Nephron progenitor cell (in vitro differentiated cells): ENCODE measurements around the gene LRRFIP2.

Experiments used
- DNase-seq: peaks from one replicate; pipeline ENCODE4 v3.0.0; 2021
- H3K27ac Mint-ChIP-seq: 2 replicates; pipeline ENCODE4 v1.8.0; 2021; ENCODE audit warnings: mild to moderate bottlenecking, moderate library complexity, mixed read lengths
- H3K27me3 Mint-ChIP-seq: 2 replicates; pipeline ENCODE4 v1.8.0; 2021; ENCODE audit warnings: mild to moderate bottlenecking, low read depth, mixed read lengths; ENCODE audit not compliant: poor library complexity
- H3K36me3 Mint-ChIP-seq: 2 replicates; pipeline ENCODE4 v1.8.0; 2021; ENCODE audit warnings: low read depth, mixed read lengths
- H3K4me1 Mint-ChIP-seq: 2 replicates; pipeline ENCODE4 v1.8.0; 2021; ENCODE audit warnings: mixed read lengths
- H3K4me3 Mint-ChIP-seq: 2 replicates; pipeline ENCODE4 v1.8.0; 2021; ENCODE audit warnings: mild to moderate bottlenecking, moderate library complexity, mixed read lengths
- H3K9me3 Mint-ChIP-seq: 2 replicates; pipeline ENCODE4 v1.8.0; 2021; ENCODE audit warnings: mild to moderate bottlenecking, moderate library complexity, mixed read lengths
- CTCF ChIP-seq: fragments of 200-600 bp; sonication (generic); IDR thresholded peaks from 2 replicates; pipeline ENCODE4 v1.5.0; 2021; ENCODE audit warnings: antibody characterized with exemption

The LRRFIP2 gene

GRCh38 chr3:37086918-37087317, 87.5 kb downstream of the LRRFIP2 start:
- no peak overlapping the region for H3K27ac Mint-ChIP-seq

GRCh38 chr3:37082317-37082716, 92.1 kb downstream of the LRRFIP2 start:
- H3K27ac Mint-ChIP-seq: no peak overlapping the region
- no peak overlapping the region for H3K4me3 Mint-ChIP-seq
- H3K9me3 Mint-ChIP-seq: no peaks in the 10 kb centered on the region
- peaks cover 56% of the 10 kb centered on the region for H3K36me3 Mint-ChIP-seq
- DNase-seq: no peak
- no peaks in the 10 kb centered on the region for H3K4me1 Mint-ChIP-seq
- no peak for TF ChIP-seq CTCF
- H3K27me3 Mint-ChIP-seq: no peaks in the 10 kb centered on the region

More at GRCh38 chr3:37086918-37087317, 87.5 kb downstream of the LRRFIP2 start:
- no peak for DNase-seq
- no peaks in the 10 kb centered on the region for H3K27me3 Mint-ChIP-seq
- H3K4me3 Mint-ChIP-seq: no peak overlapping the region
- H3K9me3 Mint-ChIP-seq: no peaks in the 10 kb centered on the region
- TF ChIP-seq CTCF: no peak
- peaks cover 62% of the 10 kb centered on the region for H3K36me3 Mint-ChIP-seq
- no peaks in the 10 kb centered on the region for H3K4me1 Mint-ChIP-seq

GRCh38 chr3:37075955-37076354, 98.4 kb downstream of the LRRFIP2 start:
- DNase-seq: no peak
- Mint-ChIP-seq H3K36me3 (peaks cover 84% of the 10 kb centered on the region), H3K4me1 (peaks cover 5% of the 10 kb centered on the region), H3K4me3 (no peak overlapping the region), H3K27ac (no peak overlapping the region), H3K27me3 (no peaks in the 10 kb centered on the region), H3K9me3 (no peaks in the 10 kb centered on the region)
- no peak for TF ChIP-seq CTCF

- Mint-ChIP-seq H3K4me3 (no peak overlapping the region), H3K9me3 (no peaks in the 10 kb centered on the region), H3K27me3 (no peaks in the 10 kb centered on the region), H3K4me1 (peaks cover 5% of the 10 kb centered on the region), H3K36me3 (peaks cover 83% of the 10 kb centered on the region), H3K27ac (no peak overlapping the region)
- no peak for TF ChIP-seq CTCF
- no peak for DNase-seq
These were observed 100.2 kb downstream of the LRRFIP2 start for GRCh38 chr3:37074178-37074577.

DNA sequence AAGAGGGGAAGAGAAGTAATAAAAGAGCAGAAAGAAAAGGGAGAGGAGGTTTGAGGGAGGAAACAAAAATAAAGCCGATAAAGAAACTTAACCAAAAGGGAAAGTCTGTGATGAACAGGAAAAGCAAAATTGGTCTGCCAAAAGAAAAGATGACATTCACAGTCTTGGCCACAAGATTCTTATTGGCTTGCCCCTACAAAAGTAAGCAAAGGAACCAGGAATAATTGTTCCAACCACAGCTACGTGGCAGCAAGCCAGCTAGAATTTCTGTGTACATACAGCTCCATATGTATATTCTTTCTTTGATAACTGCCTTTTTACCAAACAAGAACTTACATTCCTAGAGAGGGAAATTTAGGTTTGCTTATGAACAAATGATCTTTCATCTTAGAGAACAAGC, 101.5 kb downstream of the LRRFIP2 start:
- no peak for DNase-seq
- Mint-ChIP-seq H3K36me3 (peaks cover 76% of the 10 kb centered on the region), H3K27me3 (no peaks in the 10 kb centered on the region), H3K4me3 (no peak overlapping the region), H3K27ac (peak overlapping the region; percentile 86), H3K4me1 (peaks cover 5% of the 10 kb centered on the region), H3K9me3 (no peaks in the 10 kb centered on the region)
- TF ChIP-seq CTCF: no peak

DNA sequence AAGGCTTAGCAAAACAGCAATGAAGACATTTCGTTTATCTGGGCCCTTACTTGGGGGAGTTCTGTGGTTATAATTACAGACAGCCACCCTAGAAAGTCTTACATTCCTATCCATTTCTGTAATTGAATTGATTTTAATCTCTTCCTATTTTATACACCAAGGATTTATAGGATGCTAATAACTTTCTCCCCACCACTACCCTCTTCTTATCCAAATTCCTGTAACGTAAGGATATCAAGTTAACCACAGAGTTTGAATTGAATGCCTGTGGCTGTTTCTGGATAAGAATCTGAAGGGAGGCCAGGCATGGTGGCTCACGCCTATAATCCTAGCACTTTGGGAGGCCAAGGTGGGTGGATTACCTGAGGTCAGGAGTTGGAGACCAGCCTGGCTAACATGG, 102.5 kb downstream of the LRRFIP2 start:
- H3K27ac Mint-ChIP-seq: peak overlapping the region; percentile 83
- no peak overlapping the region for H3K4me3 Mint-ChIP-seq
- no peaks in the 10 kb centered on the region for H3K9me3 Mint-ChIP-seq
- peaks cover 5% of the 10 kb centered on the region for H3K4me1 Mint-ChIP-seq
- no peaks in the 10 kb centered on the region for H3K27me3 Mint-ChIP-seq
- no peak for TF ChIP-seq CTCF
- DNase-seq: no peak
- peaks cover 67% of the 10 kb centered on the region for H3K36me3 Mint-ChIP-seq
